HEK293 (cell line): ENCODE measurements around the gene TMEM220.

ENCODE experiments used
- IKZF3 ChIP-seq: fragments of 450-650 bp; IDR thresholded peaks from 2 replicates; pipeline ENCODE4 v1.5.0; 2018; ENCODE audit warnings: missing biosample characterization, mild to moderate bottlenecking, missing genetic modification characterization, moderate library complexity
- KLF16 ChIP-seq: fragments of 450-650 bp; formaldehyde crosslinking; IDR thresholded peaks from 2 replicates; pipeline ENCODE4 v1.5.1; 2017; ENCODE audit warnings: missing biosample characterization, missing genetic modification characterization
- MYNN ChIP-seq: fragments of 450-650 bp; formaldehyde crosslinking; IDR thresholded peaks from 2 replicates; pipeline ENCODE4 v1.5.1; 2016; ENCODE audit warnings: missing biosample characterization, missing genetic modification characterization, borderline replicate concordance
- OSR2 ChIP-seq: fragments of 450-650 bp; formaldehyde crosslinking; IDR thresholded peaks from 2 replicates; pipeline ENCODE4 v1.5.1; 2016; ENCODE audit warnings: missing biosample characterization, missing genetic modification characterization
- PBX3 ChIP-seq: sonication (generic); formaldehyde crosslinking; IDR thresholded peaks from 2 replicates; pipeline ENCODE4 v1.8.1; 2022; ENCODE audit warnings: mild to moderate bottlenecking, moderate library complexity, missing genetic modification reagents
- PRDM4 ChIP-seq: fragments of 450-650 bp; formaldehyde crosslinking; IDR thresholded peaks from 2 replicates; pipeline ENCODE4 v1.5.1; 2017; ENCODE audit warnings: missing biosample characterization, missing genetic modification characterization
- SETDB1 ChIP-seq: IDR thresholded peaks from one replicate; pipeline ENCODE4 v1.6.1; 2017; ENCODE audit warnings: mild to moderate bottlenecking, low read length, moderate library complexity, mixed read lengths; ENCODE audit not compliant: insufficient read length
- SP2 ChIP-seq: fragments of 450-650 bp; formaldehyde crosslinking; IDR thresholded peaks from 2 replicates; pipeline ENCODE4 v1.5.1; 2016; ENCODE audit warnings: missing biosample characterization, missing genetic modification characterization
- SP3 ChIP-seq: fragments of 450-650 bp; formaldehyde crosslinking; IDR thresholded peaks from 2 replicates; pipeline ENCODE4 v1.5.1; 2016; ENCODE audit warnings: missing biosample characterization, missing genetic modification characterization
- SP7 ChIP-seq: fragments of 450-650 bp; formaldehyde crosslinking; IDR thresholded peaks from 2 replicates; pipeline ENCODE4 v1.5.1; 2016; ENCODE audit warnings: missing biosample characterization, missing genetic modification characterization
- TCF7L2 ChIP-seq: IDR thresholded peaks from 2 replicates; pipeline ENCODE4 v1.6.1; 2011; ENCODE audit warnings: low read depth, mild to moderate bottlenecking, inconsistent platforms, low read length, moderate library complexity, borderline replicate concordance
- ZBTB1 ChIP-seq: fragments of 450-650 bp; formaldehyde crosslinking; IDR thresholded peaks from 2 replicates; pipeline ENCODE4 v1.5.1; 2016; ENCODE audit warnings: missing biosample characterization, missing genetic modification characterization
- ZBTB17 ChIP-seq: fragments of 450-650 bp; formaldehyde crosslinking; IDR thresholded peaks from 2 replicates; pipeline ENCODE4 v1.5.1; 2016; ENCODE audit warnings: missing biosample characterization, missing genetic modification characterization
- ZBTB26 ChIP-seq: fragments of 450-650 bp; formaldehyde crosslinking; optimal IDR thresholded peaks from 2 replicates; pipeline ENCODE3; 2016; ENCODE audit warnings: missing biosample characterization, mild to moderate bottlenecking, missing genetic modification characterization
- ZBTB7A ChIP-seq: fragments of 450-650 bp; formaldehyde crosslinking; IDR thresholded peaks from 2 replicates; pipeline ENCODE4 v1.5.1; 2016; ENCODE audit warnings: low read depth, missing biosample characterization, missing genetic modification characterization
- ZIC2 ChIP-seq: fragments of 450-650 bp; formaldehyde crosslinking; IDR thresholded peaks from 2 replicates; pipeline ENCODE4 v1.5.1; 2016; ENCODE audit warnings: missing biosample characterization, missing genetic modification characterization
- ZNF121 ChIP-seq: fragments of 450-650 bp; formaldehyde crosslinking; IDR thresholded peaks from 2 replicates; pipeline ENCODE4 v1.5.1; 2016; ENCODE audit warnings: missing biosample characterization, missing genetic modification characterization
- ZNF157 ChIP-seq: fragments of 450-650 bp; formaldehyde crosslinking; IDR thresholded peaks from 2 replicates; pipeline ENCODE4 v1.5.1; 2016; ENCODE audit warnings: missing biosample characterization, missing genetic modification characterization
- ZNF2 ChIP-seq: fragments of 450-650 bp; formaldehyde crosslinking; IDR thresholded peaks from 2 replicates; pipeline ENCODE4 v1.5.1; 2016; ENCODE audit warnings: missing biosample characterization, missing genetic modification characterization
- ZNF341 ChIP-seq: fragments of 450-650 bp; formaldehyde crosslinking; IDR thresholded peaks from 2 replicates; pipeline ENCODE4; 2016; ENCODE audit warnings: low read depth, missing biosample characterization, missing genetic modification characterization
- ZNF354C ChIP-seq: fragments of 450-650 bp; formaldehyde crosslinking; IDR thresholded peaks from 2 replicates; pipeline ENCODE4 v1.5.1; 2016; ENCODE audit warnings: missing biosample characterization, missing genetic modification characterization, low read depth, borderline replicate concordance
- ZNF449 ChIP-seq: fragments of 450-650 bp; formaldehyde crosslinking; IDR thresholded peaks from 2 replicates; pipeline ENCODE4 v1.5.1; 2017; ENCODE audit warnings: missing biosample characterization, mild to moderate bottlenecking, missing genetic modification characterization, moderate library complexity
- ZNF530 ChIP-seq: fragments of 450-650 bp; formaldehyde crosslinking; IDR thresholded peaks from 2 replicates; pipeline ENCODE4 v1.5.1; 2016; ENCODE audit warnings: low read depth, missing biosample characterization, missing genetic modification characterization
- ZNF580 ChIP-seq: fragments of 450-650 bp; formaldehyde crosslinking; IDR thresholded peaks from 2 replicates; pipeline ENCODE4 v1.5.1; 2016; ENCODE audit warnings: missing biosample characterization, missing genetic modification characterization
- ZNF629 ChIP-seq: fragments of 450-650 bp; formaldehyde crosslinking; IDR thresholded peaks from 2 replicates; pipeline ENCODE4 v1.5.1; 2017; ENCODE audit warnings: missing biosample characterization, missing genetic modification characterization
- ZNF645 ChIP-seq: fragments of 450-650 bp; formaldehyde crosslinking; IDR thresholded peaks from 2 replicates; pipeline ENCODE4; 2016; ENCODE audit warnings: missing biosample characterization, missing genetic modification characterization
- ZSCAN18 ChIP-seq: fragments of 450-650 bp; formaldehyde crosslinking; IDR thresholded peaks from 2 replicates; pipeline ENCODE4 v1.5.1; 2016; ENCODE audit warnings: missing biosample characterization, missing genetic modification characterization
- ZSCAN23 ChIP-seq: fragments of 450-650 bp; formaldehyde crosslinking; IDR thresholded peaks from 2 replicates; pipeline ENCODE4 v1.5.1; 2016; ENCODE audit warnings: missing biosample characterization, missing genetic modification characterization
- ZXDB ChIP-seq: fragments of 450-650 bp; formaldehyde crosslinking; IDR thresholded peaks from 2 replicates; pipeline ENCODE4 v1.5.1; 2016; ENCODE audit warnings: missing biosample characterization, missing genetic modification characterization

The TMEM220 gene

GRCh38 chr17:10697092-10698081, 32.4 kb downstream of the TMEM220 start, which contains the start of the genes ADPRM and SCO1 (continued):
- TF ChIP-seq ZNF449, result no peak
- TF ChIP-seq SP3 (tag by site-specific recombination), result peak; percentile 78
- peak; percentile 18; the same call in 1 of the 2 replicates for TF ChIP-seq ZIC2
- TF ChIP-seq ZSCAN23, result no peak
- TF ChIP-seq PRDM4 (tag by site-specific recombination), result no peak
- peak; percentile 63 for TF ChIP-seq SP7 (tag by site-specific recombination)
- peak; percentile 54; the same call in 1 of the 2 replicates for TF ChIP-seq ZBTB7A (tag by site-specific recombination)
- no peak for TF ChIP-seq TCF7L2
- TF ChIP-seq SETDB1, result no peak
- TF ChIP-seq ZBTB17 (tag by site-specific recombination), result 0 out of 2 replicates have a peak, but pooled peaks have one; percentile 10
- peak; percentile 63 for TF ChIP-seq ZBTB26 (tag by site-specific recombination)
- TF ChIP-seq ZNF645 (tag by site-specific recombination), result no peak
- no peak for TF ChIP-seq ZNF121
- no peak for TF ChIP-seq ZNF530 (tag by site-specific recombination)
- peak; percentile 97 for TF ChIP-seq ZNF580 (tag by site-specific recombination)
- no peak for TF ChIP-seq IKZF3 (tag by site-specific recombination)
- TF ChIP-seq ZSCAN18 (tag by site-specific recombination), result no peak
- peak; percentile 85 for TF ChIP-seq PBX3 (CRISPR knock-in tag)
- no peak for TF ChIP-seq ZNF157 (tag by site-specific recombination)
- TF ChIP-seq ZNF341 (tag by site-specific recombination), result peak; percentile 80
- TF ChIP-seq ZXDB (tag by site-specific recombination), result peak; percentile 65; the same call in 1 of the 2 replicates
- TF ChIP-seq ZNF2, result 0 out of 2 replicates have a peak, but pooled peaks have one; percentile 48
- TF ChIP-seq KLF16 (tag by site-specific recombination), result peak; percentile 52; the same call in 1 of the 2 replicates
- TF ChIP-seq OSR2, result no peak; the same call in 1 of the 2 replicates
- no peak for TF ChIP-seq MYNN (tag by site-specific recombination)
- 0 out of 2 replicates have a peak, but pooled peaks have one; percentile 9 for TF ChIP-seq ZBTB1
- TF ChIP-seq ZNF354C (tag by site-specific recombination), result no peak
- TF ChIP-seq SP2 (tag by site-specific recombination), result peak; percentile 97
- TF ChIP-seq ZNF629 (tag by site-specific recombination), result peak; percentile 59; the same call in 1 of the 2 replicates
